Colonic mucosa (tissue), 4 donors: ENCODE measurements around the gene CNPY2. TPM values are rescaled to one million over a fixed set of nuclear protein-coding genes. Genes with fewer than 3 reads are reported as not detected.
"Not testable (repeated sequence)": the region's sequence is repeated elsewhere in the genome, so short reads cannot be mapped to it uniquely, and the experiment has no call there.

Source experiments
- DNase-seq: peaks from one replicate; pipeline ENCODE4 v3.0.0-alpha.2; 2020
- H3K27ac ChIP-seq: fragments of 200-600 bp; one replicate; pipeline ENCODE4 v1.8.0; 2021
- H3K27me3 ChIP-seq: fragments of 200-600 bp; one replicate; pipeline ENCODE4 v1.8.0; 2021
- H3K36me3 ChIP-seq: fragments of 200-600 bp; one replicate; pipeline ENCODE4 v1.8.0; 2021
- H3K4me1 ChIP-seq: fragments of 200-600 bp; one replicate; pipeline ENCODE4 v1.8.0; 2021; ENCODE audit warnings: mild to moderate bottlenecking
- H3K4me3 ChIP-seq: fragments of 200-600 bp; one replicate; pipeline ENCODE4 v1.8.0; 2021
- H3K9ac ChIP-seq, 2 donors: one replicate each; pipeline ENCODE4 v1.7.0; 2013; ENCODE audit warnings: control low read depth in 2 of 2, low read depth in 2 of 2, low read length in 2 of 2
- H3K9me3 ChIP-seq: fragments of 200-600 bp; one replicate; pipeline ENCODE4 v1.8.0; 2021
- intact Hi-C: fragments of 100-400 bp; cut with DNase I; formaldehyde crosslinking; loops from one replicate; pipeline ENCODE4 v1.14.1; 2022
- total RNA-seq, 2 donors: library from RNA; stranded (reverse); fragmentation: NEBNext Ultra II Directional in 1 of 2; extraction: Animal tissue kit (Norgen Biotek cat#: 25700) in 1 of 2; gene quantifications; one replicate each; pipeline ENCODE4 v1.2.1, GENCODE V29; 2021
- TF ChIP-seq, protein P1 (sequence below): fragments of 200-600 bp; IDR thresholded peaks from one replicate; pipeline ENCODE4 v1.8.0; 2022; ENCODE audit warnings: antibody characterized with exemption, mild to moderate bottlenecking
- donor health status: healthy.
- donor health status: DM: no; HTN: no; CAD: no.
- donor health status: DM: no; HTN: no; CAD: no.

Gene CNPY2
- total RNA-seq, 2 donors from 2014 or later = 76.8 to 144 TPM

DNA sequence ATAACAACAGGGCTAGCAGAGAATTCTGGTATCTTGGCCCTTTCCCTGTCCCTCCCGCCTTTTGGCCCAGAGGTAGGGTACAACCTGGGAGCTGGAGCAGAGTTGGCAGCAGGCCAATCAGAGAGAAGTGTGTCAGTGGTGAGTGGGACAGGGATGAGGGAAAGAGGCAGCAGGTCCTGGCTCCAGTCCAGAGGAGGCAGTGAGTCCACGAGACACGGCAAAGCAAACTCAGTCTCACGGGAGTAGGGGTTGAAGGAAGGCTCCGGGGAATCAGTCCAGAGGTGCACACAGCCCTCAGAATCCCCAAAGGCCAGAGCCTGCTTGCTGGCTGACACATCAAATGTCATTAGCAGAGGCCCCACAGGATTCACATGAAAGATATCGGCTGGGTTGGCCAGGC, 10.7 kb upstream of the CNPY2 start:
- TF ChIP-seq, protein P1, sequence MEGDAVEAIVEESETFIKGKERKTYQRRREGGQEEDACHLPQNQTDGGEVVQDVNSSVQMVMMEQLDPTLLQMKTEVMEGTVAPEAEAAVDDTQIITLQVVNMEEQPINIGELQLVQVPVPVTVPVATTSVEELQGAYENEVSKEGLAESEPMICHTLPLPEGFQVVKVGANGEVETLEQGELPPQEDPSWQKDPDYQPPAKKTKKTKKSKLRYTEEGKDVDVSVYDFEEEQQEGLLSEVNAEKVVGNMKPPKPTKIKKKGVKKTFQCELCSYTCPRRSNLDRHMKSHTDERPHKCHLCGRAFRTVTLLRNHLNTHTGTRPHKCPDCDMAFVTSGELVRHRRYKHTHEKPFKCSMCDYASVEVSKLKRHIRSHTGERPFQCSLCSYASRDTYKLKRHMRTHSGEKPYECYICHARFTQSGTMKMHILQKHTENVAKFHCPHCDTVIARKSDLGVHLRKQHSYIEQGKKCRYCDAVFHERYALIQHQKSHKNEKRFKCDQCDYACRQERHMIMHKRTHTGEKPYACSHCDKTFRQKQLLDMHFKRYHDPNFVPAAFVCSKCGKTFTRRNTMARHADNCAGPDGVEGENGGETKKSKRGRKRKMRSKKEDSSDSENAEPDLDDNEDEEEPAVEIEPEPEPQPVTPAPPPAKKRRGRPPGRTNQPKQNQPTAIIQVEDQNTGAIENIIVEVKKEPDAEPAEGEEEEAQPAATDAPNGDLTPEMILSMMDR = no peak
- Histone ChIP-seq H3K27me3 (no peaks in the 10 kb centered on the region), H3K27ac (no peak overlapping the region), H3K36me3 (peaks cover 6% of the 10 kb centered on the region), H3K4me1 (no peaks in the 10 kb centered on the region), H3K4me3 (no peak overlapping the region), H3K9ac (no peak overlapping the region), H3K9me3 (no peaks in the 10 kb centered on the region)
- intact Hi-C loops = no loop called here
- DNase-seq = no peak

DNA sequence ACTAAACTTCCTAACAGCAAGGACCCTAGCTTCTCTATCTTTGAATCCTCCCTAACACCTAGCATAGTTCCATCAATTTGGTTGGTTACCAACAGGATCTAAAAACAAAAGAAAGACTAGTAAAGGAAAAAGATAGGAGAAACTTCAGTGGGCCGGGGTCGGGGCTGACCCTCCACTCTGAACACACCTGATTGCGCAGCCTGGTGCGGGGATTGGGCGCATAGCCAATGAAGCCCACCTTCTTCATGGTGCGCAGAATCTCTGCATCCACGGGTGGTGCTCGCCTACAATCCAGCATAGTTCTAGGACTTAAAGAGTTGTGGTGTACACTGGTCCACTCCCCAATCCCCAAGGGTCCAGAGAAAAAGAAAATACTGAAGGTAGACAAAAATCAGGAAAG, 10.3 kb upstream of the CNPY2 start:
- DNase-seq = no peak
- H3K4me3 ChIP-seq = no peak overlapping the region
- no peaks in the 10 kb centered on the region for H3K4me1 ChIP-seq
- H3K9me3 ChIP-seq = no peaks in the 10 kb centered on the region
- no peak overlapping the region for H3K27ac ChIP-seq
- TF ChIP-seq, protein P1 = no peak
- H3K27me3 ChIP-seq = no peaks in the 10 kb centered on the region
- H3K36me3 ChIP-seq = peaks cover 6% of the 10 kb centered on the region
- no peak overlapping the region for H3K9ac ChIP-seq
- intact Hi-C loops = no loop called here

DNA sequence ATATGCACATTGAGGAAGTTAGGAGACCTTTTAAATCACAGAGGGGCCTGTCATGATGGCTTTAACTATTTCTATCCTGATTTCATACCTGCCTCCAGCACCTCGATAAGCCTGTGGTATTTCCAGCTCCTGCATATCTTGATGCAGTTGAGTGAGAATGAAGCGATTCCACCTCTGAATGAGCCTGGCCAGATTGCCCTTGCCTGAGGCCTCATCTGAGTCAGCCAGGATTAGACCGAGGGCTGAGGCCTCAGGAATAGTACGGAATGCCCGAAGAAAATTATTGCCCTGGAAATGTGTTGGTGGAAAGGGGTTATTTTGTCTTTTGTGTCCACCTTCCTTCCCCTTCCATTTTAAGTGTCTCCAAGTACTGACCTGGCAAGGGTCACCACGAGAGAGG, 8.4 kb upstream of the CNPY2 start:
- Histone ChIP-seq H3K36me3 (peaks cover 6% of the 10 kb centered on the region), H3K4me3 (no peak overlapping the region), H3K9me3 (no peaks in the 10 kb centered on the region), H3K4me1 (no peaks in the 10 kb centered on the region), H3K27me3 (no peaks in the 10 kb centered on the region), H3K27ac (no peak overlapping the region), H3K9ac (no peak overlapping the region)
- TF ChIP-seq, protein P1 = no peak
- intact Hi-C loops = no loop called here
- DNase-seq = no peak

DNA sequence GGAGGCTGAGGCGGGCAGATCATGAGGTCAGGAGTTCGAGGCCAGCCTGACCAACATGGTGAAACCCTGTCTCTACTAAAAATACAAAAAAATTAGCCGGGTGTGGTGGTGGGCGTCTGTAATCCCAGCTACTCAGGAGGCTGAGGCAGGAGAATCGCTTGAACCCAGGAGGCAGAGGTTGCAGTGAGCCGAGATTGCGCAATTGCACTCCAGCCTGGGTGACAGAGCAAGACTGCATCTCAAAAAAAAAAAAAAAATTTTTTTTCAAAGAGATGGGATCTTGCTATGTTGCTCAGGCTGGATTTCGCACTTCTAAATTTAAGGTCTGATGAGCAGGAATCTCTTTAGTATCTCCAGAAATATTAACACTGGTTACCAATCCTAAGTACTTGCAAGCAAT, 5.8 kb upstream of the CNPY2 start:
- H3K4me3 ChIP-seq, H3K27ac ChIP-seq, H3K27me3 ChIP-seq, DNase-seq, H3K9me3 ChIP-seq, H3K9ac ChIP-seq, H3K36me3 ChIP-seq, intact Hi-C loops, H3K4me1 ChIP-seq: not testable (repeated sequence)

DNA sequence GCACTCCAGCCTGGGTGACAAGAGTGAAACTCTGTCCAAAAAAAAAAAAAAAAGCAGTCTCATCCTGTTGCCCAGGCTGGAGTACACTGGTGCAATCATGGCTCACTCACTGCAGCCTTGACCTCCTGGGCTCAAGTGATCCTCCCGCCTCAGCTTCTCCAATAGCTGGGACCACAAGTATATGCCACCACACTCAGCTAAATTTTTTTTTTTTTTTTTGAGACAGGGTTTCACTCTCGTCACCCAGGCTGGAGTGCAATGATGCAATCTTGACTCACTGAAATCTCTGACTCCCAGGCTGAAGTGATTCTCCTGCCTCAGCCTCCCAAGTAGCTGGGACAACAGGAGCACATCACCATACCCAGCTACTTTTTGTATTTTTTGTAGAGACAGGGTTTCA, 5.2 kb upstream of the CNPY2 start:
- peaks cover 7% of the 10 kb centered on the region for H3K4me1 ChIP-seq
- no peak for DNase-seq
- no peak overlapping the region for H3K4me3 ChIP-seq
- TF ChIP-seq, protein P1 = no peak
- H3K27me3 ChIP-seq = no peaks in the 10 kb centered on the region
- intact Hi-C loops = no loop called here
- H3K9ac ChIP-seq = no peak overlapping the region
- no peaks in the 10 kb centered on the region for H3K9me3 ChIP-seq
- no peaks in the 10 kb centered on the region for H3K36me3 ChIP-seq
- no peak overlapping the region for H3K27ac ChIP-seq

DNA sequence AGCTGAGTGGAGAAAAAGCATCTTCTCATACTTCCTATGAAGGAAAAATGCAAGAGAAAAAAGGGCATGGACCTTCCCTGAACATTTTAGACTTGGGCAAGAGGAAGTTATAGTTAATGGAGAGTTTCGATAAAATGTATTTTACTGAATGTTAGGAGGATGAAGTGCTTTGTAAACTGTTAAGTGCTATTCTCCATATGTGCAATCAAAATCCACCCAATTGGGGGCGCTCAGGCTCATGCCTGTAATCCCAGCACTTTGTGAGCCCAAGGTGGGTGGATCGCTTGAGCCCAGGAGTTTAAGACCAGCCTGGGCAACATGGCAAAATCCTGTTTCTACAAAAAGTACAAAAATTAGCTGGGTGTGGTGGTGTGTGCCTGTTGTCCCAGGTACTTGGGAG, 1.9 kb upstream of the CNPY2 start:
- Histone ChIP-seq H3K4me1 (peaks cover 14% of the 10 kb centered on the region), H3K9ac (no peak overlapping the region), H3K9me3 (no peaks in the 10 kb centered on the region), H3K27ac (no peak overlapping the region), H3K27me3 (no peaks in the 10 kb centered on the region), H3K36me3 (no peaks in the 10 kb centered on the region), H3K4me3 (no peak overlapping the region)
- TF ChIP-seq, protein P1 = no peak
- intact Hi-C loops = no loop called here
- DNase-seq = no peak
